Liver (tissue), 9 donors: ENCODE data around the gene AKNA. TPM values are rescaled to one million over a fixed set of nuclear protein-coding genes. Genes with fewer than 3 reads are reported as not detected.

Source experiments
- DNase-seq: peaks from one replicate; pipeline ENCODE4 v3.0.0-alpha.2; 2017; ENCODE audit warnings: low spot score
- H3K27ac ChIP-seq, 2 donors: one replicate each; pipeline ENCODE4 v1.7.0; 2013; ENCODE audit warnings: inconsistent platforms in 2 of 2, low read length in 2 of 2, control low read depth in 1 of 2, low read depth in 1 of 2, mild to moderate bottlenecking in 1 of 2
- H3K27me3 ChIP-seq, 4 donors: one replicate each; pipeline versions ENCODE4 v1.6.1 to v1.7.0; 2013; ENCODE audit warnings: low read length in 3 of 4, inconsistent platforms in 1 of 4, mild to moderate bottlenecking in 1 of 4, moderate library complexity in 1 of 4; ENCODE audit not compliant: control insufficient read depth in 4 of 4, insufficient read depth in 4 of 4
- H3K36me3 ChIP-seq, 4 donors: one replicate each; pipeline versions ENCODE4 v1.6.1 to v1.7.0; 2013; ENCODE audit warnings: low read length in 3 of 4, mild to moderate bottlenecking in 3 of 4, low read depth in 1 of 4, moderate library complexity in 1 of 4; ENCODE audit not compliant: control insufficient read depth in 4 of 4, insufficient read depth in 3 of 4
- H3K4me1 ChIP-seq, 4 donors: one replicate each; pipeline versions ENCODE4 v1.6.1 to v1.7.0; 2013; ENCODE audit warnings: low read length in 3 of 4, mild to moderate bottlenecking in 3 of 4, moderate library complexity in 1 of 4; ENCODE audit not compliant: control insufficient read depth in 4 of 4, insufficient read depth in 4 of 4
- H3K4me3 ChIP-seq, 3 donors: one replicate each; pipeline versions ENCODE4 v1.6.1 to v1.7.0; 2013; ENCODE audit warnings: low read length in 3 of 3, control low read depth in 1 of 3, low read depth in 1 of 3, mild to moderate bottlenecking in 1 of 3
- H3K9ac ChIP-seq, 2 donors: one replicate each; pipeline ENCODE4 v1.7.0; 2013; ENCODE audit warnings: low read length in 2 of 2, mild to moderate bottlenecking in 2 of 2, moderate library complexity in 2 of 2, control low read depth in 1 of 2, low read depth in 1 of 2
- H3K9me3 ChIP-seq, 4 donors: one replicate each; pipeline versions ENCODE4 v1.6.1 to v1.7.0; 2013; ENCODE audit warnings: low read length in 3 of 4; ENCODE audit not compliant: control insufficient read depth in 4 of 4
- FOXA2 ChIP-seq: IDR thresholded peaks from 2 replicates; pipeline ENCODE4 v1.6.1; 2016; ENCODE audit warnings: antibody characterized with exemption
- HNF4G ChIP-seq: IDR thresholded peaks from 2 replicates; pipeline ENCODE4 v1.6.1; 2016; ENCODE audit warnings: antibody characterized with exemption
- RAD21 ChIP-seq, 2 donors: IDR thresholded peaks; 2 replicates each; pipeline ENCODE4 v1.6.1; 2016; ENCODE audit warnings: antibody characterized with exemption in 2 of 2, mild to moderate bottlenecking in 2 of 2
- TAF1 ChIP-seq: conservative IDR thresholded peaks from 2 replicates; pipeline ENCODE4 v1.6.1; 2016; ENCODE audit warnings: antibody characterized with exemption, mild to moderate bottlenecking
- YY1 ChIP-seq: IDR thresholded peaks from 2 replicates; pipeline ENCODE4 v1.6.1; 2016; ENCODE audit warnings: antibody characterized with exemption, mild to moderate bottlenecking
- WGBS: extraction: QIAGEN DNeasy Blood & Tissue Kit; methylation state at CpG from one replicate; pipeline ENCODE4 v1.1.7; 2013; 5-methylcytosine and 5-hydroxymethylcytosine counted together
- polyA plus RNA-seq, 2 donors: library from polyadenylated mRNA; stranded (reverse) in 1 of 2; unstranded in 1 of 2; fragments of 200-250 nt in 1 of 2; fragments of >200 nt in 1 of 2; fragmentation: Nextera tagmentation in 1 of 2; extraction: Ambion mirVana in 1 of 2; gene quantifications; one replicate each; pipeline versions ENCODE4 v1.2.1 to v1.2.3, GENCODE V29; 2013 to 2015
- total RNA-seq, 2 donors: library from RNA; depleted of rRNA; stranded (reverse); fragments of >200 nt; gene quantifications; one replicate each; pipeline ENCODE4 v1.2.3, GENCODE V29; 2014
- TF ChIP-seq, protein P1 (sequence below): IDR thresholded peaks from 2 replicates; pipeline ENCODE4 v1.6.1; 2016; ENCODE audit warnings: antibody characterized with exemption
- TF ChIP-seq, protein P2 (sequence below): fragments of 150-350 bp; IDR thresholded peaks from 2 replicates; pipeline ENCODE4 v1.5.1; 2017; ENCODE audit warnings: improper control_type of control experiment, low read depth, low read length; ENCODE audit not compliant: missing input control
- donor health status: healthy.
- donor health status: healthy.
- donor health status: healthy.
- donor health status: healthy.
- donor health status: healthy.

The AKNA gene, protein sequence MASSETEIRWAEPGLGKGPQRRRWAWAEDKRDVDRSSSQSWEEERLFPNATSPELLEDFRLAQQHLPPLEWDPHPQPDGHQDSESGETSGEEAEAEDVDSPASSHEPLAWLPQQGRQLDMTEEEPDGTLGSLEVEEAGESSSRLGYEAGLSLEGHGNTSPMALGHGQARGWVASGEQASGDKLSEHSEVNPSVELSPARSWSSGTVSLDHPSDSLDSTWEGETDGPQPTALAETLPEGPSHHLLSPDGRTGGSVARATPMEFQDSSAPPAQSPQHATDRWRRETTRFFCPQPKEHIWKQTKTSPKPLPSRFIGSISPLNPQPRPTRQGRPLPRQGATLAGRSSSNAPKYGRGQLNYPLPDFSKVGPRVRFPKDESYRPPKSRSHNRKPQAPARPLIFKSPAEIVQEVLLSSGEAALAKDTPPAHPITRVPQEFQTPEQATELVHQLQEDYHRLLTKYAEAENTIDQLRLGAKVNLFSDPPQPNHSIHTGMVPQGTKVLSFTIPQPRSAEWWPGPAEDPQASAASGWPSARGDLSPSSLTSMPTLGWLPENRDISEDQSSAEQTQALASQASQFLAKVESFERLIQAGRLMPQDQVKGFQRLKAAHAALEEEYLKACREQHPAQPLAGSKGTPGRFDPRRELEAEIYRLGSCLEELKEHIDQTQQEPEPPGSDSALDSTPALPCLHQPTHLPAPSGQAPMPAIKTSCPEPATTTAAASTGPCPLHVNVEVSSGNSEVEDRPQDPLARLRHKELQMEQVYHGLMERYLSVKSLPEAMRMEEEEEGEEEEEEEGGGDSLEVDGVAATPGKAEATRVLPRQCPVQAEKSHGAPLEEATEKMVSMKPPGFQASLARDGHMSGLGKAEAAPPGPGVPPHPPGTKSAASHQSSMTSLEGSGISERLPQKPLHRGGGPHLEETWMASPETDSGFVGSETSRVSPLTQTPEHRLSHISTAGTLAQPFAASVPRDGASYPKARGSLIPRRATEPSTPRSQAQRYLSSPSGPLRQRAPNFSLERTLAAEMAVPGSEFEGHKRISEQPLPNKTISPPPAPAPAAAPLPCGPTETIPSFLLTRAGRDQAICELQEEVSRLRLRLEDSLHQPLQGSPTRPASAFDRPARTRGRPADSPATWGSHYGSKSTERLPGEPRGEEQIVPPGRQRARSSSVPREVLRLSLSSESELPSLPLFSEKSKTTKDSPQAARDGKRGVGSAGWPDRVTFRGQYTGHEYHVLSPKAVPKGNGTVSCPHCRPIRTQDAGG (N-terminal part only)
- total RNA-seq (10 to 100 TPM in 1 of 2 donors, 1 to 10 TPM in 1; 7.2 to 31.7 TPM), polyA plus RNA-seq (1 to 10 TPM; 4.2 to 6.6 TPM)

DNA sequence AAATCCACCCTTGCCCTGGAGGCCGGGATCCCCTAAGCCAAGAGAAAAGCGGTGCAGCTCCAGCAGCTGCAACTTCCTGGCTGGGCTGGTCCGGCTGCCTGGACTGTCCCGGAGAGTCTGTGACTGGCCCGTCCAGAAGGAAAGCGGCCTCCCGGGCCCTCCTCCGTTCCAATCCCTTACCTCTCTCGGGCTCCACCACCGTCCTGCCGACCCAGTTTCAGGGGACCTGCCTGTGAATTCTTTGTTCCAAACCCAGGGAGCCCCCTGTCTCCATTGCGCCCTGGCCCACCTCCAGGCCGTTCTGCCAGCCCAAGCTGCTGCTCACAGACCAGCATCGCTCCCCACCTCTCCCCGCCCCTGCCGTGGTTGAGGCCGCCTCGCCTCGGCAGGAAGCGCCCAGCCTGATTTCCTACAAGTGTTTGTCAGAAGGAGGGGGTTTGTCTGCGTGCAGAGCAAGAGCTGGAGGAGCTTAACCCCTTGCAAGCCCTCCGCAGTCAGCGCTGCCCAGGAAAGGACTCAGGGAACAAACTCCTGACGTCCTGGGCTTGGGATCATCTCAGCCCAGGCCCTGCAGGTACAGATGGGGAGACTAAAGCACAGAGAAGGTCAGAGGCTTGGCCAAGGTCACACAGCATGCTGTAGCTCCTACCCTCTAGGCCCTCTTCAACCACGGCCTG is at the start of gene AKNA:
Gene AKNA (minus strand): TSS at position 303 of the 677 bp plus-strand sequence. CDS start 6,649 bp downstream, outside the sequence.
- no peaks in the 10 kb centered on the region for H3K36me3 ChIP-seq
- peak within 1 kb of the TSS; percentile 68 to 75 for H3K9ac ChIP-seq
- peak within 1 kb of the TSS; percentile 40 to 67 (median 53) for H3K4me3 ChIP-seq
- no peak for DNase-seq
- no peaks in the 10 kb centered on the region for H3K27me3 ChIP-seq
- peak within 1 kb of the TSS; percentile 75 to 97 for H3K27ac ChIP-seq
- peak; percentile 21 for TF ChIP-seq YY1
- peak in 1 of 2 donors; percentile 11 for TF ChIP-seq RAD21 (IDR thresholded peaks at IDR 0.05)
- no peak for TF ChIP-seq FOXA2
- peak; percentile 30 for TF ChIP-seq TAF1
- 38% methylated on average over 25 of the region's 25 CpGs for WGBS
- H3K4me1 ChIP-seq = peaks cover 14 to 78% (median 60%) of the 10 kb centered on the region in 4 donors
- no peaks in the 10 kb centered on the region for H3K9me3 ChIP-seq

DNA sequence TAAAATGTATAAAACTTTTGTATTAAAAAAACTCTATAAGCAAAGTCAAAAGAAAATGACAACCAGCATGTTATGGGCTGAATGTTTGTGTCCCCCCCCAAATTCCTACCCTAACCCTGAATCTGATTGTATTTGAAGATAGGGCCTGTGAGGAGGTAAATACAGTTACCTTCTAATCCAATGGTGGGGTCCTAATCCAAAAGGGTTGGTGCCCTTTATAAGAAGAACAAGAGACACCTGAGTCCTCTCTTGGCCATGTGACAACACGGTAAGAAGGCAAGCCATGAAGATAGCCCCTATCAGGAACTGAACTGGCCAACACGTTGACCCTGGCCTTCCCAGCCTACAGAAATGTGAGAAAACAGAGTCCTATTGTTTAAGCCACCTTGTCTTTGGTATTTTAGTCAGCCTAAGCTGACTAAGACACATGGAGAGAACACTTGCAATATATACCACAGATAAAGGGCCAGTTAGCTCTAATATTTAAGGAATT is 49.7 kb upstream of the AKNA start:
- Histone ChIP-seq H3K9ac (no peak overlapping the region), H3K4me1 (no peaks in the 10 kb centered on the region), H3K27me3 (no peaks in the 10 kb centered on the region), H3K36me3 (no peaks in the 10 kb centered on the region), H3K27ac (no peak overlapping the region), H3K4me3 (no peak overlapping the region), H3K9me3 (no peaks in the 10 kb centered on the region)
- no peak for DNase-seq
- WGBS = 77% methylated on average over 2 of the region's 2 CpGs
- TF ChIP-seq, protein P1, sequence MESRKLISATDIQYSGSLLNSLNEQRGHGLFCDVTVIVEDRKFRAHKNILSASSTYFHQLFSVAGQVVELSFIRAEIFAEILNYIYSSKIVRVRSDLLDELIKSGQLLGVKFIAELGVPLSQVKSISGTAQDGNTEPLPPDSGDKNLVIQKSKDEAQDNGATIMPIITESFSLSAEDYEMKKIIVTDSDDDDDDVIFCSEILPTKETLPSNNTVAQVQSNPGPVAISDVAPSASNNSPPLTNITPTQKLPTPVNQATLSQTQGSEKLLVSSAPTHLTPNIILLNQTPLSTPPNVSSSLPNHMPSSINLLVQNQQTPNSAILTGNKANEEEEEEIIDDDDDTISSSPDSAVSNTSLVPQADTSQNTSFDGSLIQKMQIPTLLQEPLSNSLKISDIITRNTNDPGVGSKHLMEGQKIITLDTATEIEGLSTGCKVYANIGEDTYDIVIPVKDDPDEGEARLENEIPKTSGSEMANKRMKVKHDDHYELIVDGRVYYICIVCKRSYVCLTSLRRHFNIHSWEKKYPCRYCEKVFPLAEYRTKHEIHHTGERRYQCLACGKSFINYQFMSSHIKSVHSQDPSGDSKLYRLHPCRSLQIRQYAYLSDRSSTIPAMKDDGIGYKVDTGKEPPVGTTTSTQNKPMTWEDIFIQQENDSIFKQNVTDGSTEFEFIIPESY = no peak

DNA sequence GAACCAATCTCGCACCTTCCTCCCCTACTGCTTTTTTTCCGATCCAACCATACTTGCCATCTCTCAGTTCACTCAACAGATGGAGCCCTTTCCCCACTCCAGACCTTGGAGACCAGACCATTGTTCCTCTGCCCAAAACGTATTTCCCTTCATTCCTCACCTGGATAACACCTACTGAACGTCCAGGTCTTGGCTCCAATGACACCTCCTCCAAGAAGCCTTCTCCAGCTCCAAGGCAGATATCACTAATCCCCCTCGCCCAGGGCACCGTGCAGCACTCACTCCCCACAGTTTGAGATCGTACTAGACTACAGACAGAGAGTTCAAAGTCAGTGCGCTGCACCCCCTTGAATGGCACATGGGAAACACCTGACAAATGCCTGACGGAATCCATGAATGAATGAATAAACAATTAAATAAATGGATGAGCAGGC is 47.1 kb upstream of the AKNA start:
- no peak overlapping the region for H3K27ac ChIP-seq
- H3K9ac ChIP-seq = no peak overlapping the region
- H3K36me3 ChIP-seq = no peaks in the 10 kb centered on the region
- TF ChIP-seq RAD21 (IDR thresholded peaks at IDR 0.05) = peak; percentile 76 to 83
- no peak for TF ChIP-seq HNF4G
- TF ChIP-seq, protein P2, sequence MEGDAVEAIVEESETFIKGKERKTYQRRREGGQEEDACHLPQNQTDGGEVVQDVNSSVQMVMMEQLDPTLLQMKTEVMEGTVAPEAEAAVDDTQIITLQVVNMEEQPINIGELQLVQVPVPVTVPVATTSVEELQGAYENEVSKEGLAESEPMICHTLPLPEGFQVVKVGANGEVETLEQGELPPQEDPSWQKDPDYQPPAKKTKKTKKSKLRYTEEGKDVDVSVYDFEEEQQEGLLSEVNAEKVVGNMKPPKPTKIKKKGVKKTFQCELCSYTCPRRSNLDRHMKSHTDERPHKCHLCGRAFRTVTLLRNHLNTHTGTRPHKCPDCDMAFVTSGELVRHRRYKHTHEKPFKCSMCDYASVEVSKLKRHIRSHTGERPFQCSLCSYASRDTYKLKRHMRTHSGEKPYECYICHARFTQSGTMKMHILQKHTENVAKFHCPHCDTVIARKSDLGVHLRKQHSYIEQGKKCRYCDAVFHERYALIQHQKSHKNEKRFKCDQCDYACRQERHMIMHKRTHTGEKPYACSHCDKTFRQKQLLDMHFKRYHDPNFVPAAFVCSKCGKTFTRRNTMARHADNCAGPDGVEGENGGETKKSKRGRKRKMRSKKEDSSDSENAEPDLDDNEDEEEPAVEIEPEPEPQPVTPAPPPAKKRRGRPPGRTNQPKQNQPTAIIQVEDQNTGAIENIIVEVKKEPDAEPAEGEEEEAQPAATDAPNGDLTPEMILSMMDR = peak; percentile 33
- 59% methylated on average over 9 of the region's 9 CpGs for WGBS
- H3K4me3 ChIP-seq = no peak overlapping the region
- no peaks in the 10 kb centered on the region for H3K27me3 ChIP-seq
- no peaks in the 10 kb centered on the region for H3K4me1 ChIP-seq
- no peaks in the 10 kb centered on the region for H3K9me3 ChIP-seq
- no peak for DNase-seq
